Hematopoietic multipotent progenitor cell treated with erythropoietin and hydrocortisone succinate and interleukin-3 and kit ligand, for 8 days (in vitro differentiated cells): Measurements from ENCODE around the gene RGS7.
"Not testable (repeated sequence)": the region's sequence is repeated elsewhere in the genome, so short reads cannot be mapped to it uniquely, and the experiment has no call there.

Experiments used
- DNase-seq: peaks from one replicate; pipeline ENCODE4 v3.0.0-alpha.2; 2015

RGS7 gene

DNA sequence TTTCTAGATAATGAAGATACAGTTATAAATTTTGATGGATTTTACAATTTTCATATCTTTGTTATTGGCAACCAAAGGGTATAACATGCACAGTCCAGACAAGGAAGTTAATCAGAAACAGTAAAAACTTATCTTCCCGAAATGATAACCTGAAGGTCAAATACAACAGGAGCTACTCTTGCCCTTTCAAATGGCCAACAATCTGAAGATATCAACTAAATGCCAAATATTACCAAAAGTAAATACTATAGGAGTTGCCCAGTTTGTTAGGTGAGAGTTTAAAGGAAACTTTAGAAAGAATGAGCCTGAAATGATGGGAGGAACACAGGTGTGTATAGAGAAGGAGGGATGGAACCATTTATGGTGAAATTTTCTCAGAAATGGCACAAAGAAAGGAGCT, 153.2 kb downstream of the RGS7 start:
- DNase-seq = no peak

GRCh38 chr1:241202401-241202800, 154.6 kb downstream of the RGS7 start:
- DNase-seq = no peak

- no peak for DNase-seq
Measured at GRCh38 chr1:241186716-241187115, 170.3 kb downstream of the RGS7 start.

DNA sequence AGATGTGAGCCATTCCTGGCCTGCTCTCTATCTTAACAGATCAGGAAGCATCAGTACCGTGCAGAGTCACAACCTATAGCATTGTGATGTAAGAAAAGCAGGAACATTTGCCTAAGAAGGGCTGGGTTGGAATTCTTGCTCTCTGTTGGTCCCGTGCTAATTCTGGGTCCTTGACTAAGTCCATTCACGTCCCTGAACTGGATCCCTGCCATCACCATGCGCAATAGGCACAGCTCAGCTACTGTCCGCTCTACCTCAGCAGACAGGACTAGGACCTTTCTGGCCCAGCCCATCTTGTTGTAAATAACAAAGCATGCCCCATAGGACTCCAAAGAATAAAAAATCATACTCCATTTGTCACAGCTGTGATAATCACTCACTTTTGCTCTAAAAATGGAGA, 175.0 kb downstream of the RGS7 start:
- no peak for DNase-seq

GRCh38 chr1:241181471-241181870, 175.5 kb downstream of the RGS7 start:
- DNase-seq = no peak

DNA sequence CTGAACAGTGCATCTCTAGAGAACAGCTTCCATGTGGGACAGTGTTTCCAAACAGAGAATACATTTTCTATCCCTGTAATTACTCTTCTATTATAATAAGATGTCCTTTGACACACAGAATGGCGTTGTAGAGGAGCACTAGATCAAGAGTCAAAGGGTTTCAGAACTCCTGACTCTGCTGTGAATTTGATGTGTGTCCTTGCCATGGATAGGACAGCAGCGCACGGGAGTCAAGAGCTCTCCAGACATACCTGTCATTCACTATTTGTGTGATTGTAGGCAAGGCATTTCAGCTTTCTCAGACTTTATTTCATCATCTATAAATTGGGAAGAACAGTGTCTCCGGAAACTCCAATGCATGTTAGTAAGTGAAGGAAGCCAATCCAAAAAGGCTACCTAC, 176.4 kb downstream of the RGS7 start:
- DNase-seq = no peak

DNA sequence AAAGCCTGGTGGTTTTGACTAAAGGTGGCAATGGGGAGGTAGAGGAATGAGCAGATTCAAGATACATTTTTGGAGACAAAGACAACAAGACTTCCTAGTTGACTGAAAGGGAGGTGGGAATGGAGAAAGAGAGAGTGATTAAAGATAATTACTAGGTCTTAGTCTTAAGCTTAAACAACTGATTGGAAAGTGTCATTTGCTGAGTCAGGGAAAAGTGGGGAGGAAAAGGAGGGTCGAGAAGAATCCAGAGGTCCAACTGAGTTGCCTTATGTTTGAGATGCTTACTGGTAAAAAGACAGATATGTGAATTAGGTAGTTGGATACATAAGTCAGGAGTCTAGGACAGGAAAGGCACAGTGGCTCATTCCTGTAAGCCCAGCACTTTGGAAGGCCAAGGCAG, 179.3 kb downstream of the RGS7 start:
- DNase-seq = no peak

DNA sequence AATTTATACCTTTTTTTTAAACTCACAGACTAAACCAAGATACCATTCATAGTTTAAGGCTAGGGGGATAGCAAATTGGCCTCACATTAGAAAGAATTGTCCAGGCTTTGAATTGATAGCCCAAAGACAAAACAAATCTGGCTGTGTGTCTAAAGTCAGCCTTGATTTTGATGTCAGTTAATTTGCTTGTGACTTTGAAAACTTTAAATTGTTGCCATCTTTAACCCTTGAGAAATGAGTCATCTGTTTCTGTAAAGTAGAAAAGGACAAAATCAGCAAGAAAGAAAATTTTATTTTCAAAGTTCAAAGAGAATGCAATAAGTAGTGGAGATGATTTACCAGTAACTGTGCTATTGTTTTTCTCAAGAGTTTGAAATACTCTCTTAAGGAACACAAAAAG, 184.5 kb downstream of the RGS7 start:
- DNase-seq = no peak

GRCh38 chr1:241171991-241172390, 185.0 kb downstream of the RGS7 start:
- no peak for DNase-seq

GRCh38 chr1:241167121-241167630, 189.8 kb downstream of the RGS7 start:
- no peak for DNase-seq

DNA sequence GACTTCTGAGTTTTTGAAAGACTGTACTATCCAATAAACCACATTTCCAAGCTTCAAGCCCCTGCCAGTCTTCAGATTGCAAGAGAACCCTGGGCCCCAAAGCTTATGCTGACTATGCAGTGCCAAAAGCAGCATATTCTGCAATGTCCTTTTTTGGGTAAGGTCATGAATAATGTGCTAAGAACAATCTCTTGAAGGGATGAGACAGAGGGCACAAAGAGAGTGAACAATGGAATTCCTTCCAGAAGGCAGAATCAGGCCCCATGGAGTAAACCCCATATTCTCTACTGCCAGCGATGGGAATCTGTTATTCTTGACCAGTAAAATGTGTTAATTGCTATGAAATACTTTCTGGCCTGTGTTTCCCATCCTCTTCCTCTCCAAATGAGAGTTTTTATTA, 190.4 kb downstream of the RGS7 start:
- DNase-seq = no peak

DNA sequence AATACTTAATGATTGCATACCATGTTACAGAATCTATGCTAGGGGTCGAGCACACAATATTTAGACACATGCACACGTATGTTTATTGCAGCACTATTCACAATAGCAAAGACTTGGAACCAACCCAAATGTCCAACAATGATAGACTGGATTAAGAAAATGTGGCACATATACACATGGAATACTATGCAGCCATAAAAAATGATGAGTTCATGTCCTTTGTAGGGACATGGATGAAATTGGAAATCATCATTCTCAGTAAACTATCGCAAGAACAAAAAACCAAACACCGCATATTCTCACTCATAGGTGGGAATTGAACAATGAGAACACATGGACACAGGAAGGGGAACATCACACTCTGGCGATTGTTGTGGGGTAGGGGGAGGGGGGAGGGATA, 191.7 kb downstream of the RGS7 start:
- DNase-seq = not testable (repeated sequence)

DNA sequence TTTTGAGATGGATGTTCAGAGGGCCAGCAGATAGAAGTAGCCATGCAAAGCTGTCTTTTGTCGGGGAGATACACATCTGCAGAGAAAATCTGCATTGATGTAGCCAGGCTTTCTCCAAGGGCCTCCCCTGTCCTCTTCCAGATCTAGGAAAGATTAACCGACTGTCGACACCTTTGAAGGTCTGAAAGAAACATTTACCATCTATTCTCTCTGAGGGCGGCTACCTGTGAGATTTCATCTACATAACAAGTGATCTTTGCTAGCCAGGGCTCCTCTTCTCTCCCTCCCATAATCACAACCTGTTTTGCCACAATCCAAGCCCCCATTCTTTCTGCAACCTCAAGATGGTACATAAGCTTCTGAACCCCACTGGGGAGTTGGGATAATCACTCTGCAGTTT, 193.6 kb downstream of the RGS7 start:
- no peak for DNase-seq

- DNase-seq = no peak
Measured at GRCh38 chr1:241161188-241161689, 195.8 kb downstream of the RGS7 start.

GRCh38 chr1:241157435-241157834, 199.6 kb downstream of the RGS7 start:
- DNase-seq = no peak

- DNase-seq = no peak
Measured at GRCh38 chr1:241156231-241156965, 200.6 kb downstream of the RGS7 start.

DNA sequence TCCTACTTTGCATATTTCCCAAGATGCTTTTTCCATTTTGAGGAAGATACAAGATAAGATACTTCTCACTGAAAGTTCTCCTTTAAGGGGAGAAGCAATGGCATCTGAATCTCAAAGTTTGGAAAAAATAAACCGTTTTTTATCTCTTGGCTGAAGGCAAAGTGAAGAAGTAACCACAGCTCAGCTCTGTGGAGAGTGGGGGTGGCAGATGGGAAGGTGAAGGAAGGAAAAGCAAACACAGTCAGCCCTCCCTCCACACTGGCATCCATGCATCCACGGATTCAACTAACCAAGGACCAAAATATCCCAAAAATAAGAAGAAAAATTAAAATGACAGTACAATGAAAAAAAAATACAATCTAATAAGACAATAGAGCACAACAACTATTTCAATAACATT, 211.1 kb downstream of the RGS7 start:
- no peak for DNase-seq

- no peak for DNase-seq
Measured at GRCh38 chr1:241143765-241144442, 213.1 kb downstream of the RGS7 start.

DNA sequence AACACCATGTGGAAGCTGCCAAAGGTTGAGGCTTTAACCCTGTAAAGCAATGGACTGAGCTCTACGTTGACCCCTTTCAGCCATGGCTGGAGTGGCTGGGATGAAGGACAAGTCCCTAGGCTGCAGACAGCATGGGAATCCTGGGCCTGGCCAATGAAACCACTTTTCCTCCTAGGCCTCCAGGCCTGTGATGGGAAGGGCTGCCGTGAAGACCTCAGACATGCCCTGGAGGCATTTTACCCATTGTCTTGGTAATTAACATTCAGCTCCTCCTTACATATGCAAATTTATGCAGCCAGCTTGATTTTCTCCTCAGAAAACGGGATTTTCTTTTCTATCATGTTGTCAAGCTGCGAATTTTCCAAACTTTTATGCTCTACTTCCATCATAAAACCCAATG, 214.5 kb downstream of the RGS7 start:
- no peak for DNase-seq

DNA sequence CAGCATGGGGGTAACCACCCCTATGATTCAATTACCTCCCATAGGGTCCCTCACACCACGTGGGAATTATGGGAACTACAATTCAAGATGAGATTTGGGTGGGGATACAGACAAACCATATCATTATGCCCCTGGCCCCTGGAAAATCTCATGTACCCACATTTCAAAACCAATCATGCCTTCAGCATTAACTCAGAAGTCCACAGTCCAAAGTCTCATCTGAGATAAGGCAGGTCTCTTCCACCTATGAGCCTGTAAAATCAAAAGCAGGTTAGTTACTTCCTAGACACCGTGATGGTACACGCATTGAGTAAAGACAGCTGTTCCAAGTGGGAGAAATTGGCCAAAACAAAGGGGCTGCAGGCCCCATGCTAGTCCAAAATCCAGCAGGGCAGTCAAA, 215.4 kb downstream of the RGS7 start:
- DNase-seq = not testable (repeated sequence)

GRCh38 chr1:241140670-241141069, 216.3 kb downstream of the RGS7 start:
- no peak for DNase-seq

DNA sequence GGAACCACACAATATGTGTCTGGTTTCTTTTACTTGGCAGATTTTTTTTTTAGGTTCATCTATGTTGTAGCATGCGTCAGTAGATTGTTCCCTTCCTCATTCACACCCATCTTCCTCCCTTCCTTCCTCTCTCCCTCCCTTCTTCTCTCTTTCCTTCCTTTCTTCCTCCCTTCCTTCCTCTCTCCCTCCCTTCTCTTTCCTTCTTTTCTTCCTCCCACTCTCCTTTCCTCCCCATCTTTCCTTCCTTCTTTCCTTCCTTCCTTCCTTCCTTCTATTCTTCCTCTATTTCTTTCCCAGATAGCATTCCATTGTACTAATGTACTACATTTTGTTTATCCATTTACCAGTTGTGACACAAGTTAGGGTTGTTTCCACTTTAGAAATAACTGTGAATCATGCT, 218.0 kb downstream of the RGS7 start:
- DNase-seq = no peak

DNA sequence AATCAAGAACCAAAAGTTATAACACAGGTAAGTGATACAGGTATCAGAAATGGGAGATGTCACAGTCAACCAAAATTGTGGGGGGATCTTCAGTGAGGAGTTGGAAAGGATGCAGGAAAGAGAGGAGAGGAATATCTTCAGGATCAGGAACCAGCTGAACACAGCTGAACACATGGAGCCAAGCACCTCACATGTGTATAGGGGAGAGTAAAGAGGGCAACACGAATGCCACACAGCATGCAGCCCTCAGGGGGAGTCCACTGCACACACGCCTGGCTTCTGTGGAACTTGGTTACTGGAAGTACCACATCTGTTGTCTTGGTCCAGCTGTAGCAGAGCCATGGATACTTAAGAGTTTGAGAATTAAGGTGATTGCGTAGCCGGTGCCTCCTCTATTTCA, 218.8 kb downstream of the RGS7 start:
- no peak for DNase-seq

- no peak for DNase-seq
Measured at GRCh38 chr1:241136389-241136788, 220.6 kb downstream of the RGS7 start.
